Measurements from ENCODE around the gene PMPCA.

The PMPCA gene

GRCh38 chr9:136399176-136400037 lies 11.1 kb upstream of the PMPCA start:
- DNase-seq (ENCODE audit: low read depth, low spot score), result no peak
- POLR2A ChIA-PET, result no interaction called here
- H3K4me3 ChIP-seq (ENCODE audit: low read depth, low read length), result peak overlapping the region; percentile 83
- CTCF ChIA-PET, result interaction anchor here (1.6 to 9.7 kb wide), 9 partner anchors 7 to 87 kb away, joined by 5 to 142 read pairs (median 26); partner anchors contain the start of genes DNLZ, ENTR1 and PMPCA
- TF ChIP-seq CTCF (IDR thresholded peaks at IDR 0.05; ENCODE audit: insufficient read depth, low read length, missing control alignments), result no peak

DNA sequence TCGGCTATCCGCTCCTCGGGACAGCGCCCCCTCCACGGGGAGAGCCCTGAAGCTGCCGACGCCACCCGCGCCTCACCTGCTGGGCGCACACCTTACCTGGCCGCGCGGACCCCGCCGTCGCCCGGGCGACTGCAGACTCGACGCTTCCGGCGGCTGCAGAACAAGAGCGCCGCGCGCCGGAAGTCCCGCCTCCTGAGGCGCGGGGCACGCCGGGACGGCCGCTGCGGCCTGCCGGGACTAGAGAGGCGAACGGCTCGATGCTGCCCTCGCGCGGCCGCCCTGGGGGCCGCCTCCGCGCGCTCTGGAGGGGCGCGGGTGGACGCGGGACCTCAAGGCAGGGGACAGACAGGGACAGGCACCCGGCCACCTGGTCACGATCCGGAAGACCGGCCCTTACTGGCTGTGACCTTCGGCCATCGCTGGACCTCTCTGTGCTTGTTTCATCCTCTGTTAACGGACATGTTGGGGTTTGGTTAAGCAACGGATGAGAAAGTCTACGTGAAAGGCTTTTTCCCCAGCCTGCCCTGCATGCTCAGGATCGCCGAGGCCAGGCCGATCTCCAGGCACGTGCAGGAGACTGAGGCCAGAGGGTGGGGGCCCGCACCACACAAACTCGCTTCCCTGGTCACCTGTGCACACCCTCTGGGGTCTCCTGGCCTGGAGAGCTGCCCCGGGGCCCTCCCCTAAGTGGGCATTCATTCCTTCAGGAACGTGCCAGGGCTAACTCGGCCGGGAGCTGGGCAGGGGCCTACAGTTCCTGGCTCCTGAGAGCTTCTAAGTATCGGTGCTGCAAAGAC lies 10.2 kb upstream of the PMPCA start, which contains the start of gene SNAPC4:
TSS of gene SNAPC4 (minus strand) at position 133 of the 797 bp plus-strand sequence. CDS start 1,742 bp downstream, outside the sequence.
- CTCF ChIA-PET, result interaction anchor here (0.6 to 9.7 kb wide), 25 partner anchors 8 to 428 kb away, joined by 3 to 142 read pairs (median 5); partner anchors contain the start of genes DNLZ, ENTR1 and PMPCA
- DNase-seq (ENCODE audit: low read depth, low spot score), result no peak

DNA sequence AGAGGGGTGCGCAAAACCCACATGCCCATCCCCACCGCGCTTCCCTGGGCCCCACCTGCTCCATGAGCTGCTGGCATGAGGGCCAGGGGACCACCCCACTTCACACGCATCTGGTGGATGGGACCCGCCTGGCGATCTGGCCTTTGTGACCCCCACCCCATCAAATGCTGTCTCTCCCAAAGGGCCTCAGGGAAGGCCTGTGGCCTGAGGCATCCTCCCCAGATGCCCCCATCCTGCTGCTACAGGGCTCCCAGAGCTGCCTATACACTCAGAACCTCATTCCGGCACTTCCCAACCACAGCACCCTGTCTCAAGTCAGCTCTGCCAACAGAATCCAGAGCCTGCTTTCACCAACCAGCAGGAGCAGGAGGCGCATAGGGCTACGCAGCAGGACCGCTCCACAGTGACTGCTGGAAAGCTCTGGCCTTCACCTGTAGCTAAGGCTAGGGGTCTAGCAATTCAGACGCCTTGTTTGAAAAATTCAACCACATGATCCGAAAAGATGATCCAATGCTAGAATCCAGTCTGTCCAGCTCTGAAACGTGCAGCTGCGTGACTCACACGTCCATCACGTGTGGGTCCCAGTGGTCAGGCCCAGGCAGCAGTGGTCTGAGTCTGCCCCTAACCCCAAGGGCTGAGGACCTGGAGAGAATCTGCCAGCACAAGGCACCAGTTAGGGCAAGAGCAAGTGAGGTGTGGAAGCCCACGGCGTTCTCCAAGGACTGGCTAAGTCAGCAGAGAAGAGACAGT lies 9.1 kb upstream of the PMPCA start:
- no peak for TF ChIP-seq CTCF (IDR thresholded peaks at IDR 0.05; ENCODE audit: insufficient read depth, low read length, missing control alignments)
- no peak overlapping the region for H3K4me3 ChIP-seq (ENCODE audit: low read depth, low read length)
- CTCF ChIA-PET, result interaction anchor here (0.6 to 9.7 kb wide), 26 partner anchors 8 to 429 kb away, joined by 3 to 142 read pairs (median 5); partner anchors contain the start of genes DNLZ, ENTR1 and PMPCA
- POLR2A ChIA-PET, result interaction anchor here (1.1 kb wide), 1 partner anchor 8 kb away, joined by 6 read pairs; no protein-coding TSS in a partner anchor
- no peak for DNase-seq (ENCODE audit: low read depth, low spot score)

More for the DNA sequence above, 10.2 kb upstream of the PMPCA start, which contains the start of gene SNAPC4:
- POLR2A ChIA-PET, result interaction anchor here (1.1 kb wide), 1 partner anchor 9 kb away, joined by 6 read pairs; no protein-coding TSS in a partner anchor
- TF ChIP-seq CTCF (IDR thresholded peaks at IDR 0.05; ENCODE audit: insufficient read depth, low read length, missing control alignments), result peak; percentile 80
- H3K4me3 ChIP-seq (ENCODE audit: low read depth, low read length), result peak within 1 kb of the TSS; percentile 83

GRCh38 chr9:136402067-136402466 lies 8.4 kb upstream of the PMPCA start:
- ChIA-PET POLR2A (no interaction called here), CTCF (interaction anchor here (1.1 to 9.7 kb wide), 11 partner anchors 7 to 89 kb away, joined by 3 to 142 read pairs (median 18); partner anchors contain the start of genes DNLZ, ENTR1 and PMPCA)
- no peak for DNase-seq (ENCODE audit: low read depth, low spot score)
- no peak for TF ChIP-seq CTCF (IDR thresholded peaks at IDR 0.05; ENCODE audit: insufficient read depth, low read length, missing control alignments)
- no peak overlapping the region for H3K4me3 ChIP-seq (ENCODE audit: low read depth, low read length)

DNA sequence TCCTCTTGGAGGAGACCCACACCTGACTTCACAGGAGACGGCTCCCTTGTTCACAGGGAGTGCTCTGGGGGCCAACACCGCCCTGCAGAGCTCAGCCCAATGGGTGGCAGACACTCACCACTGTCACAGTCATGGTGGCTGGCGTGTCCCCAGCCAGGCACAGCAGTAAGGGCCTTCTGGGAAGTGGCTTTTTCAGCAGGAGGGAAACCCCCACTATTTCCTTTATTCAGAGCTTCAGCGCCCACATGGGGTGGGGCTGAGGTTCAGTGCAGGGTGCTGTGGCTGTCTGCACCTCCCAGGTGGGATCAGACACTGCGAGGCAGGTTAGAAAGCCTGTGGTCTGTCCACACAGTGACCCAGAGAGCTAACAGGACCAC lies 6.9 kb upstream of the PMPCA start:
- ChIA-PET CTCF (interaction anchor here (0.5 to 9.7 kb wide), 3 partner anchors 9 to 91 kb away, joined by 3 to 142 read pairs (median 35); no protein-coding TSS in a partner anchor), POLR2A (no interaction called here)
- no peak for DNase-seq (ENCODE audit: low read depth, low spot score)
- TF ChIP-seq CTCF (IDR thresholded peaks at IDR 0.05; ENCODE audit: insufficient read depth, low read length, missing control alignments), result no peak
- no peak overlapping the region for H3K4me3 ChIP-seq (ENCODE audit: low read depth, low read length)

All from AG04449 (cell line).